WTC11 (cell line): ENCODE data around the gene SLC12A6. TPM values are rescaled to one million over a fixed set of nuclear protein-coding genes. Genes with fewer than 3 reads are reported as not detected.

Experiments
- ATAC-seq: fragments of 200-7000 bp; cut with Tn5 transposase; 2 replicates; pipeline ENCODE4 v1.10.0; 2021; ENCODE audit warnings: mild to moderate bottlenecking, moderate library complexity
- CTCF ChIA-PET: fragments of 300-600 bp; sonication (Branson Sonifier 250); formaldehyde crosslinking; loops from one replicate; lab custom pipeline; 2021; ENCODE audit warnings: antibody characterized with exemption; lab: Charles Lee
- POLR2A ChIA-PET: fragments of 350-600 bp; sonication (Branson Sonifier 250); formaldehyde crosslinking; loops from one replicate; lab custom pipeline; 2021; ENCODE audit warnings: antibody characterized with exemption; lab: Charles Lee
- DNase-seq: peaks from one replicate; pipeline ENCODE4 v3.0.0; 2021; ENCODE audit warnings: low spot score
- H3K27ac Mint-ChIP-seq: 2 replicates; pipeline ENCODE4 v1.8.0; 2021; ENCODE audit warnings: mixed read lengths
- H3K27me3 Mint-ChIP-seq: 2 replicates; pipeline ENCODE4 v1.8.0; 2021; ENCODE audit warnings: low read depth, mild to moderate bottlenecking, moderate library complexity, mixed read lengths
- H3K36me3 Mint-ChIP-seq: 2 replicates; pipeline ENCODE4 v1.8.0; 2021; ENCODE audit warnings: mixed read lengths
- H3K4me1 Mint-ChIP-seq: 2 replicates; pipeline ENCODE4 v1.8.0; 2022; ENCODE audit warnings: mixed read lengths
- H3K4me3 Mint-ChIP-seq: 2 replicates; pipeline ENCODE4 v1.8.0; 2021; ENCODE audit warnings: mild to moderate bottlenecking, moderate library complexity, mixed read lengths
- H3K9me3 Mint-ChIP-seq: 2 replicates; pipeline ENCODE4 v1.8.0; 2021; ENCODE audit warnings: mixed read lengths
- AR ChIP-seq: fragments of 250-450 bp; sonication (Bioruptor Pico); IDR thresholded peaks from 2 replicates; pipeline ENCODE4 v1.9.0; 2021; ENCODE audit warnings: mild to moderate bottlenecking
- ATF2 ChIP-seq: sonication (generic); formaldehyde crosslinking; IDR thresholded peaks from 2 replicates; pipeline ENCODE4 v1.8.1; 2022; ENCODE audit warnings: low read depth, missing genetic modification reagents, borderline replicate concordance
- CREB1 ChIP-seq: sonication (generic); formaldehyde crosslinking; IDR thresholded peaks from 2 replicates; pipeline ENCODE4 v1.8.0; 2023; ENCODE audit warnings: mild to moderate bottlenecking, missing genetic modification reagents
- CREM ChIP-seq: sonication (generic); formaldehyde crosslinking; IDR thresholded peaks from 2 replicates; pipeline ENCODE4 v1.8.1; 2022; ENCODE audit warnings: mild to moderate bottlenecking, missing genetic modification reagents, moderate library complexity
- E2F1 ChIP-seq: sonication (generic); formaldehyde crosslinking; IDR thresholded peaks from 2 replicates; pipeline ENCODE4 v1.8.0; 2022; ENCODE audit warnings: mild to moderate bottlenecking, missing genetic modification reagents
- E2F4 ChIP-seq: sonication (generic); formaldehyde crosslinking; IDR thresholded peaks from 2 replicates; pipeline ENCODE4 v1.8.1; 2022; ENCODE audit warnings: low read depth, mild to moderate bottlenecking, moderate library complexity, missing genetic modification reagents, borderline replicate concordance
- ELF4 ChIP-seq: sonication (generic); formaldehyde crosslinking; IDR thresholded peaks from 2 replicates; pipeline ENCODE4 v1.8.1; 2022; ENCODE audit warnings: low read depth, mild to moderate bottlenecking, moderate library complexity, missing genetic modification reagents
- EMX1 ChIP-seq: fragments of 250-450 bp; sonication (Bioruptor Pico); IDR thresholded peaks from 2 replicates; pipeline ENCODE4 v1.8.0; 2021; ENCODE audit warnings: mild to moderate bottlenecking
- ESRRA ChIP-seq: sonication (generic); formaldehyde crosslinking; IDR thresholded peaks from 2 replicates; pipeline ENCODE4 v1.8.1; 2022; ENCODE audit warnings: mild to moderate bottlenecking, missing genetic modification reagents, borderline replicate concordance
- FOXJ3 ChIP-seq: sonication (generic); formaldehyde crosslinking; IDR thresholded peaks from 2 replicates; pipeline ENCODE4 v1.9.0; 2021; ENCODE audit warnings: missing genetic modification reagents, mild to moderate bottlenecking, borderline replicate concordance
- FOXP1 ChIP-seq: sonication (generic); formaldehyde crosslinking; IDR thresholded peaks from 2 replicates; pipeline ENCODE4 v1.8.0; 2022; ENCODE audit warnings: missing genetic modification reagents, mild to moderate bottlenecking, moderate library complexity, borderline replicate concordance
- GTF2I ChIP-seq: fragments of 250-450 bp; sonication (Bioruptor Pico); conservative IDR thresholded peaks from 2 replicates; pipeline ENCODE4 v1.4.0; 2021; ENCODE audit warnings: mild to moderate bottlenecking
- JUN ChIP-seq: sonication (generic); formaldehyde crosslinking; IDR thresholded peaks from 2 replicates; pipeline ENCODE4 v1.8.0; 2023; ENCODE audit warnings: mild to moderate bottlenecking, missing genetic modification reagents
- KAT7 ChIP-seq: sonication (generic); formaldehyde crosslinking; IDR thresholded peaks from 2 replicates; pipeline ENCODE4 v1.8.1; 2023; ENCODE audit warnings: missing genetic modification reagents, mild to moderate bottlenecking, borderline replicate concordance
- MAX ChIP-seq: sonication (generic); formaldehyde crosslinking; IDR thresholded peaks from 2 replicates; pipeline ENCODE4 v1.8.0; 2022; ENCODE audit warnings: mild to moderate bottlenecking, missing genetic modification reagents
- MLX ChIP-seq: sonication (generic); formaldehyde crosslinking; IDR thresholded peaks from 2 replicates; pipeline ENCODE4 v1.8.1; 2023; ENCODE audit warnings: mild to moderate bottlenecking, missing genetic modification reagents, moderate library complexity
- NFE2L1 ChIP-seq: sonication (generic); formaldehyde crosslinking; IDR thresholded peaks from 2 replicates; pipeline ENCODE4 v1.8.1; 2023; ENCODE audit warnings: missing genetic modification reagents
- NR2C2 ChIP-seq: sonication (generic); formaldehyde crosslinking; IDR thresholded peaks from 2 replicates; pipeline ENCODE4 v1.8.0; 2022; ENCODE audit warnings: mild to moderate bottlenecking, missing genetic modification reagents
- NR3C1 ChIP-seq: sonication (generic); formaldehyde crosslinking; conservative IDR thresholded peaks from 2 replicates; pipeline ENCODE4 v1.8.1; 2023; ENCODE audit warnings: low read depth, mild to moderate bottlenecking, missing genetic modification reagents
- SMAD3 ChIP-seq: sonication (generic); formaldehyde crosslinking; IDR thresholded peaks from 2 replicates; pipeline ENCODE4 v1.8.0; 2022; ENCODE audit warnings: missing genetic modification reagents, mild to moderate bottlenecking, borderline replicate concordance
- SP1 ChIP-seq: sonication (generic); formaldehyde crosslinking; conservative IDR thresholded peaks from 2 replicates; pipeline ENCODE4 v1.8.1; 2022; ENCODE audit warnings: missing genetic modification reagents
- TEAD1 ChIP-seq: sonication (generic); formaldehyde crosslinking; IDR thresholded peaks from 2 replicates; pipeline ENCODE4 v1.8.0; 2022; ENCODE audit warnings: mild to moderate bottlenecking, missing genetic modification reagents
- ZBTB43 ChIP-seq: sonication (generic); formaldehyde crosslinking; IDR thresholded peaks from 2 replicates; pipeline ENCODE4 v1.8.1; 2023; ENCODE audit warnings: mild to moderate bottlenecking, missing genetic modification reagents
- ZNF232 ChIP-seq: sonication (generic); formaldehyde crosslinking; IDR thresholded peaks from 2 replicates; pipeline ENCODE4 v1.8.0; 2022; ENCODE audit warnings: mild to moderate bottlenecking, missing genetic modification reagents
- ZNF396 ChIP-seq: fragments of 250-450 bp; sonication (Bioruptor Pico); IDR thresholded peaks from 2 replicates; pipeline ENCODE4 v1.8.0; 2021; ENCODE audit warnings: mild to moderate bottlenecking, moderate library complexity, borderline replicate concordance
- ZNF416 ChIP-seq: fragments of 250-450 bp; sonication (Bioruptor Pico); IDR thresholded peaks from 2 replicates; pipeline ENCODE4 v1.9.0; 2021; ENCODE audit warnings: mild to moderate bottlenecking, inconsistent platforms
- total RNA-seq: library from RNA; stranded (reverse); gene quantifications from 3 replicates; pipeline ENCODE4 v1.2.3, GENCODE V29; 2021

SLC12A6 gene
- total RNA-seq, 1 experiment from 2014 or later, result 16.2 TPM

GRCh38 chr15:34213690-34214089 is 123.9 kb downstream of the SLC12A6 start (continued):
- TF ChIP-seq E2F4 (no peak), NR2C2 (CRISPR knock-in tag) (no peak), CREB1 (no peak), ZNF416 (no peak), KAT7 (CRISPR knock-in tag) (no peak), SP1 (CRISPR knock-in tag) (no peak), AR (CRISPR knock-in tag) (no peak), ZNF396 (no peak), NR3C1 (CRISPR knock-in tag) (no peak), ESRRA (CRISPR knock-in tag) (no peak)

- H3K36me3 Mint-ChIP-seq, result peaks cover 3% of the 10 kb centered on the region; the same call in 1 of the 2 replicates
- peak; percentile 99 for DNase-seq
- POLR2A ChIA-PET, result interaction anchor here (0.8 to 1.7 kb wide), 5 partner anchors 16 to 148 kb away, joined by 3 to 5 read pairs (median 3); partner anchors contain the start of genes EMC7, PGBD4 and SLC12A6
- H3K4me3 Mint-ChIP-seq, result peak within 1 kb of the TSS; percentile 87
- H3K27ac Mint-ChIP-seq, result peak within 1 kb of the TSS; percentile 83
- peaks cover 40% of the 10 kb centered on the region for H3K4me1 Mint-ChIP-seq
- CTCF ChIA-PET, result interaction anchor here (0.5 to 2.2 kb wide), 24 partner anchors 11 to 509 kb away, joined by 3 to 70 read pairs (median 4); partner anchors contain the start of genes EMC4, EMC7, GOLGA8B and LPCAT4
- peak; percentile 79 for ATAC-seq
- no peaks in the 10 kb centered on the region for H3K27me3 Mint-ChIP-seq
- H3K9me3 Mint-ChIP-seq, result no peaks in the 10 kb centered on the region
- TF ChIP-seq TEAD1 (CRISPR knock-in tag) (peak; percentile 31; the same call in 1 of the 2 replicates), NFE2L1 (CRISPR knock-in tag) (no peak), SMAD3 (CRISPR knock-in tag) (no peak), E2F1 (0 out of 2 replicates have a peak, but pooled peaks have one; percentile 21), ESRRA (CRISPR knock-in tag) (0 out of 2 replicates have a peak, but pooled peaks have one; percentile 38), EMX1 (CRISPR knock-in tag) (no peak), CREM (CRISPR knock-in tag) (peak; percentile 82), FOXJ3 (CRISPR knock-in tag) (no peak), ATF2 (CRISPR knock-in tag) (no peak), GTF2I (no peak), FOXP1 (CRISPR knock-in tag) (peak; percentile 63; the same call in 1 of the 2 replicates), SP1 (CRISPR knock-in tag) (peak; percentile 89), JUN (CRISPR knock-in tag) (peak; percentile 33; the same call in 1 of the 2 replicates), MAX (CRISPR knock-in tag) (peak; percentile 49; the same call in 1 of the 2 replicates), MLX (peak; percentile 65; the same call in 1 of the 2 replicates), ZNF232 (CRISPR knock-in tag) (0 out of 2 replicates have a peak, but pooled peaks have one; percentile 42), ZBTB43 (CRISPR knock-in tag) (no peak), ELF4 (CRISPR knock-in tag) (no peak)
Observed at GRCh38 chr15:34209421-34210282, 127.9 kb downstream of the SLC12A6 start, which contains the start of gene KATNBL1. KATNBL1 (minus strand) TSS chr15:34210096; CDS start chr15:34163676, 46,420 bp downstream.
